SK-N-SH treated with all-trans-retinoic acid at 6 μM for 48 hours (cell line): Measurements from ENCODE around the gene FRMD4B.

Experiments
- TSHZ2 ChIP-seq: fragments of 250-450 bp; sonication (Bioruptor Pico); IDR thresholded peaks from 2 replicates; pipeline ENCODE4 v1.5.0; 2020; ENCODE audit warnings: mild to moderate bottlenecking, moderate library complexity
- ZFP3 ChIP-seq: fragments of 250-450 bp; sonication (Bioruptor Pico); IDR thresholded peaks from 2 replicates; pipeline ENCODE4 v1.5.0; 2020; ENCODE audit warnings: mild to moderate bottlenecking, moderate library complexity
- ZNF565 ChIP-seq: fragments of 450-650 bp; formaldehyde crosslinking; conservative IDR thresholded peaks from 2 replicates; pipeline ENCODE4 v1.5.0; 2020; ENCODE audit warnings: low read depth, mild to moderate bottlenecking, moderate library complexity
- ZNF70 ChIP-seq: fragments of 450-650 bp; formaldehyde crosslinking; IDR thresholded peaks from 2 replicates; pipeline ENCODE4 v1.5.0; 2020; ENCODE audit warnings: mild to moderate bottlenecking, moderate library complexity

GRCh38 chr3:69172058-69172457, 213.8 kb downstream of the FRMD4B start:
- TF ChIP-seq ZNF565 (CRISPR knock-in tag): no peak
- no peak for TF ChIP-seq ZNF70 (CRISPR knock-in tag)
- TF ChIP-seq TSHZ2 (CRISPR knock-in tag): no peak
- TF ChIP-seq ZFP3 (CRISPR knock-in tag): no peak
